Midbrain (tissue), 1 donor: ENCODE results near the gene CLEC18A.
"Not testable (repeated sequence)": the region's sequence is repeated elsewhere in the genome, so short reads cannot be mapped to it uniquely, and the experiment has no call there.

ENCODE experiments used
- DNase-seq: peaks from one replicate; lab custom pipeline; 2025; lab: John Stamatoyannopoulos, UW

The CLEC18A gene

GRCh38 chr16:69952116-69952515 lies 982 bp downstream of the CLEC18A start:
- not testable (repeated sequence) for DNase-seq

GRCh38 chr16:69952572-69953355 lies 1.6 kb downstream of the CLEC18A start:
- DNase-seq: not testable (repeated sequence)

- DNase-seq: not testable (repeated sequence)
Measured at GRCh38 chr16:69954241-69954640, 3.1 kb downstream of the CLEC18A start.

- DNase-seq: not testable (repeated sequence)
Measured at GRCh38 chr16:69963312-69963711, 12.2 kb downstream of the CLEC18A start.

- peak; percentile 5 for DNase-seq
Measured at GRCh38 chr16:69964960-69965660, 14.0 kb downstream of the CLEC18A start.

- not testable (repeated sequence) for DNase-seq
Measured at GRCh38 chr16:69965661-69966054, 14.5 kb downstream of the CLEC18A start.

GRCh38 chr16:69967688-69968087 lies 16.6 kb downstream of the CLEC18A start:
- DNase-seq: not testable (repeated sequence)

GRCh38 chr16:69968125-69968524 lies 17.0 kb downstream of the CLEC18A start:
- not testable (repeated sequence) for DNase-seq

- not testable (repeated sequence) for DNase-seq
Measured at GRCh38 chr16:69969657-69970056, 18.5 kb downstream of the CLEC18A start.

GRCh38 chr16:69972120-69972519 lies 21.0 kb downstream of the CLEC18A start:
- DNase-seq: not testable (repeated sequence)

GRCh38 chr16:69972935-69973334 lies 21.8 kb downstream of the CLEC18A start:
- DNase-seq: not testable (repeated sequence)

GRCh38 chr16:69985196-69985595 lies 34.1 kb downstream of the CLEC18A start:
- DNase-seq: not testable (repeated sequence)

- DNase-seq: not testable (repeated sequence)
Measured at GRCh38 chr16:69997956-69998355, 46.8 kb downstream of the CLEC18A start.

- DNase-seq: not testable (repeated sequence)
Measured at GRCh38 chr16:69999801-70000200, 48.7 kb downstream of the CLEC18A start.

GRCh38 chr16:70003511-70003910 lies 52.4 kb downstream of the CLEC18A start:
- DNase-seq: not testable (repeated sequence)

- not testable (repeated sequence) for DNase-seq
Measured at GRCh38 chr16:70008604-70009003, 57.5 kb downstream of the CLEC18A start.

GRCh38 chr16:70010615-70011014 lies 59.5 kb downstream of the CLEC18A start:
- DNase-seq: not testable (repeated sequence)

GRCh38 chr16:70011120-70011519 lies 60.0 kb downstream of the CLEC18A start:
- not testable (repeated sequence) for DNase-seq

GRCh38 chr16:70012354-70012753 lies 61.2 kb downstream of the CLEC18A start:
- not testable (repeated sequence) for DNase-seq

GRCh38 chr16:70012951-70013350 lies 61.8 kb downstream of the CLEC18A start:
- not testable (repeated sequence) for DNase-seq
